IMR-90 (cell line): ENCODE data around the gene HOXD3. TPM values are rescaled to one million over a fixed set of nuclear protein-coding genes. Genes with fewer than 3 reads are reported as not detected.

Experiments
- ATAC-seq: fragments of 200-7000 bp; cut with Tn5 transposase; 2 replicates; pipeline ENCODE4 v1.9.1; 2020; ENCODE audit warnings: low read depth, mild to moderate bottlenecking, moderate library complexity
- BruUV-seq: library from RNA; stranded (reverse); fragments of 400-500 nt; replicated peaks from 2 replicates; lab custom pipeline; 2021; lab: Mats Ljungman, UMichigan
- CTCF ChIA-PET: fragments of 300-600 bp; formaldehyde crosslinking; extraction: SDS; loops from one replicate; lab custom pipeline; 2021; ENCODE audit warnings: antibody characterized with exemption; lab: Yijun Ruan, JAX
- POLR2A ChIA-PET: fragments of 300-600 bp; sonication (Branson Sonifier 250); formaldehyde crosslinking; loops from one replicate; lab custom pipeline; 2022; ENCODE audit warnings: antibody characterized with exemption; ENCODE audit not compliant: unreplicated experiment; lab: Charles Lee
- DNase-seq: peaks from one replicate; pipeline ENCODE4 v3.0.0; 2013
- H2AFZ ChIP-seq: replicated peaks from 2 replicates; pipeline ENCODE3; 2013; ENCODE audit warnings: low read length, mild to moderate bottlenecking; ENCODE audit not compliant: poor library complexity
- H2AK5ac ChIP-seq: 2 replicates; pipeline ENCODE4 v1.6.1; 2013; ENCODE audit warnings: low read depth, low read length, inconsistent platforms
- H2AK9ac ChIP-seq: replicated peaks from 2 replicates; pipeline ENCODE3; 2013; ENCODE audit warnings: mild to moderate bottlenecking, low read depth, low read length, moderate library complexity; ENCODE audit not compliant: poor library complexity
- H2BK120ac ChIP-seq: 2 replicates; pipeline ENCODE4 v1.6.1; 2013; ENCODE audit warnings: low read depth, low read length, inconsistent platforms
- H2BK15ac ChIP-seq: 3 replicates; pipeline ENCODE4 v1.6.1; 2013; ENCODE audit warnings: low read depth, low read length, inconsistent platforms
- H2BK20ac ChIP-seq: 2 replicates; pipeline ENCODE4 v1.6.1; 2013; ENCODE audit warnings: low read depth, mild to moderate bottlenecking, inconsistent platforms, low read length, moderate library complexity
- H2BK5ac ChIP-seq: 2 replicates; pipeline ENCODE4 v1.6.1; 2013; ENCODE audit warnings: mild to moderate bottlenecking, low read depth, low read length, inconsistent platforms; ENCODE audit not compliant: poor library complexity, severe bottlenecking
- H3K14ac ChIP-seq: replicated peaks from 2 replicates; pipeline ENCODE4 v1.6.1; 2013; ENCODE audit warnings: low read depth, low read length, inconsistent platforms
- H3K18ac ChIP-seq: 2 replicates; pipeline ENCODE4 v1.6.1; 2013; ENCODE audit warnings: low read depth, low read length, control low read depth
- H3K23ac ChIP-seq: 2 replicates; pipeline ENCODE4 v1.6.1; 2013; ENCODE audit warnings: low read depth, low read length, inconsistent platforms
- H3K27ac ChIP-seq: 2 replicates; pipeline ENCODE4 v1.5.1; 2013; ENCODE audit warnings: mild to moderate bottlenecking, control low read depth, low read length; ENCODE audit not compliant: insufficient read depth
- H3K27me3 ChIP-seq: 2 replicates; pipeline ENCODE4 v1.6.1; 2013; ENCODE audit warnings: low read length; ENCODE audit not compliant: control insufficient read depth, insufficient read depth
- H3K36me3 ChIP-seq: 2 replicates; pipeline ENCODE4 v1.6.1; 2013; ENCODE audit warnings: low read length, mixed read lengths; ENCODE audit not compliant: control insufficient read depth, insufficient read depth
- H3K4ac ChIP-seq: 2 replicates; pipeline ENCODE4 v1.6.1; 2013; ENCODE audit warnings: low read depth, low read length, inconsistent platforms
- H3K4me1 ChIP-seq: 2 replicates; pipeline ENCODE4 v1.6.1; 2013; ENCODE audit warnings: low read length, mixed read lengths; ENCODE audit not compliant: control insufficient read depth, insufficient read depth
- H3K4me2 ChIP-seq: 2 replicates; pipeline ENCODE4 v1.6.1; 2013; ENCODE audit warnings: low read depth, mild to moderate bottlenecking, control low read depth, low read length, moderate library complexity
- H3K4me3 ChIP-seq: 2 replicates; pipeline ENCODE4 v1.5.1; 2013; ENCODE audit warnings: low read depth, mild to moderate bottlenecking, control low read depth, low read length, moderate library complexity; ENCODE audit not compliant: insufficient read depth
- H3K56ac ChIP-seq: 2 replicates; pipeline ENCODE4 v1.6.1; 2013; ENCODE audit warnings: low read length, inconsistent platforms; ENCODE audit not compliant: insufficient read depth; ENCODE audit errors: extremely low read depth
- H3K79me1 ChIP-seq, 2 experiments: 2 replicates each; pipeline ENCODE4 v1.6.1; 2013; ENCODE audit warnings: low read length in 2 of 2, inconsistent platforms in 1 of 2, low read depth in 1 of 2
- H3K9ac ChIP-seq: 2 replicates; pipeline ENCODE4 v1.6.1; 2013; ENCODE audit warnings: low read depth, low read length, control low read depth
- H3K9me1 ChIP-seq: 2 replicates; pipeline ENCODE4 v1.6.1; 2013; ENCODE audit warnings: low read length, inconsistent platforms; ENCODE audit not compliant: insufficient read depth
- H3K9me3 ChIP-seq: 2 replicates; pipeline ENCODE4 v1.6.1; 2013; ENCODE audit warnings: low read length; ENCODE audit not compliant: control insufficient read depth, insufficient read depth
- H4K20me1 ChIP-seq: 2 replicates; pipeline ENCODE4 v1.6.1; 2013; ENCODE audit warnings: low read length, inconsistent platforms; ENCODE audit not compliant: insufficient read depth
- H4K5ac ChIP-seq: 2 replicates; pipeline ENCODE4 v1.6.1; 2013; ENCODE audit warnings: mild to moderate bottlenecking, low read depth, low read length, control low read depth
- H4K8ac ChIP-seq, 2 experiments: 2 replicates each; pipeline ENCODE4 v1.6.1; 2013; ENCODE audit warnings: low read depth in 2 of 2, low read length in 2 of 2, control low read depth in 1 of 2, inconsistent platforms in 1 of 2
- H4K91ac ChIP-seq: 2 replicates; pipeline ENCODE4 v1.6.1; 2013; ENCODE audit warnings: low read depth, low read length, inconsistent platforms; ENCODE audit not compliant: insufficient read depth
- BHLHE40 ChIP-seq: fragments of 150-350 bp; IDR thresholded peaks from 2 replicates; pipeline ENCODE4 v1.6.1; 2016; ENCODE audit warnings: mild to moderate bottlenecking, low read depth, low read length
- CEBPB ChIP-seq: IDR thresholded peaks from 2 replicates; pipeline ENCODE4 v1.6.1; 2012; ENCODE audit warnings: low read depth, low read length, improper control_type of control experiment
- CHD1 ChIP-seq: IDR thresholded peaks from 2 replicates; pipeline ENCODE4 v1.6.1; 2012; ENCODE audit warnings: low read depth, low read length, improper control_type of control experiment
- ELK1 ChIP-seq: fragments of 150-350 bp; IDR thresholded peaks from 2 replicates; pipeline ENCODE4 v1.6.1; 2016; ENCODE audit warnings: low read depth, mild to moderate bottlenecking, low read length, moderate library complexity, borderline replicate concordance
- FOS ChIP-seq: fragments of 150-350 bp; IDR thresholded peaks from 2 replicates; pipeline ENCODE4 v1.6.1; 2016; ENCODE audit warnings: low read depth, low read length
- MAFK ChIP-seq: IDR thresholded peaks from 2 replicates; pipeline ENCODE4 v1.6.1; 2012; ENCODE audit warnings: low read depth, low read length, improper control_type of control experiment
- MAZ ChIP-seq: IDR thresholded peaks from 2 replicates; pipeline ENCODE4 v1.6.1; 2012; ENCODE audit warnings: low read depth, mild to moderate bottlenecking, low read length, improper control_type of control experiment, moderate library complexity, borderline replicate concordance
- MXI1 ChIP-seq: IDR thresholded peaks from 2 replicates; pipeline ENCODE4 v1.6.1; 2012; ENCODE audit warnings: low read depth, mild to moderate bottlenecking, low read length, moderate library complexity, borderline replicate concordance
- NFE2L2 ChIP-seq: fragments of 150-350 bp; IDR thresholded peaks from 2 replicates; pipeline ENCODE4 v1.6.1; 2016; ENCODE audit warnings: low read depth, mild to moderate bottlenecking, low read length
- POLR2A ChIP-seq: IDR thresholded peaks from 2 replicates; pipeline ENCODE4 v1.6.1; 2012; ENCODE audit warnings: mild to moderate bottlenecking, low read depth, low read length
- RAD21 ChIP-seq: IDR thresholded peaks from 2 replicates; pipeline ENCODE4 v1.6.1; 2012; ENCODE audit warnings: low read length, improper control_type of control experiment
- RCOR1 ChIP-seq: IDR thresholded peaks from 2 replicates; pipeline ENCODE4 v1.6.1; 2012; ENCODE audit warnings: mild to moderate bottlenecking, low read length, improper control_type of control experiment; ENCODE audit not compliant: insufficient replicate concordance
- RFX5 ChIP-seq: IDR thresholded peaks from 2 replicates; pipeline ENCODE4 v1.8.0; 2012; ENCODE audit warnings: low read depth, mild to moderate bottlenecking, low read length, moderate library complexity
- SMC3 ChIP-seq: fragments of 150-350 bp; IDR thresholded peaks from 2 replicates; pipeline ENCODE4 v1.6.1; 2016; ENCODE audit warnings: low read depth, mild to moderate bottlenecking, antibody characterized with exemption, low read length, moderate library complexity
- WGBS, 2 experiments: methylation state at CpG; one replicate each; pipeline versions ENCODE4 v1.1.5 to v1.1.7; 2013; ENCODE audit warnings: missing lambda C conversion rate in 2 of 2; ENCODE audit not compliant: insufficient read length in 1 of 2; ENCODE audit errors: extremely low coverage in 2 of 2; 5-methylcytosine and 5-hydroxymethylcytosine counted together
- dilution Hi-C: fragments of 300-500 bp; cut with HindIII; formaldehyde crosslinking; loops from one replicate; pipeline ENCODE4 v1.14.3; 2018; ENCODE audit warnings: low sequenced_read_pairs; ENCODE audit not compliant: unreplicated experiment
- in situ Hi-C: fragments of 300-500 bp; cut with MboI; formaldehyde crosslinking; loops from 3 replicates; pipeline ENCODE4 v1.14.3; 2019; ENCODE audit warnings: low sequenced_read_pairs, inconsistent platforms, mixed read lengths
- intact Hi-C: fragments of 100-400 bp; cut with micrococcal nuclease; formaldehyde crosslinking; loops from 2 replicates; pipeline ENCODE4 v1.10.0; 2022
- polyA plus RNA-seq, 3 experiments: library from polyadenylated mRNA; depleted of rRNA; stranded (reverse); fragments of >200 nt; gene quantifications; 2 replicates each; pipeline ENCODE4 v1.2.3, GENCODE V29; 2012; ENCODE audit warnings: low replicate concordance in 1 of 3
- total RNA-seq: library from RNA; depleted of rRNA; stranded (reverse); fragments of >200 nt; gene quantifications from 2 replicates; pipeline ENCODE4 v1.2.3, GENCODE V29; 2012
- TF ChIP-seq, protein P1 (sequence below): conservative IDR thresholded peaks from 2 replicates; pipeline ENCODE4 v1.5.1; 2012; ENCODE audit warnings: mild to moderate bottlenecking, low read depth, low read length, improper control_type of control experiment
- TF ChIP-seq, protein P2 (sequence below): fragments of 150-350 bp; IDR thresholded peaks from 2 replicates; pipeline ENCODE4 v1.6.1; 2017; ENCODE audit warnings: mild to moderate bottlenecking, antibody characterized with exemption, low read length, low read depth

The HOXD3 gene
- total and polyA plus RNA-seq, 2 of the 4 experiments (the other 2 are of a cell fraction): not detected

- DNase-seq: no peak
- intact Hi-C loops: no loop called here
- Histone ChIP-seq H4K8ac (no peak overlapping the region), H3K9me3 (0 out of 2 replicates have a peak, but pooled peaks cover 2% of the 10 kb centered on the region), H3K9ac (no peak overlapping the region), H4K20me1 (no peaks in the 10 kb centered on the region), H3K4me2 (no peak overlapping the region), H3K56ac (no peak overlapping the region), H4K91ac (no peak overlapping the region), H3K79me1 (no peaks in the 10 kb centered on the region), H2AFZ (peak overlapping the region; percentile 39), H3K23ac (no peak overlapping the region), H3K14ac (no peak overlapping the region), H2BK15ac (no peak overlapping the region), H2BK120ac (no peak overlapping the region), H3K27ac (no peak overlapping the region), H3K9me1 (no peaks in the 10 kb centered on the region), H3K4me1 (no peaks in the 10 kb centered on the region), H3K27me3 (peaks cover 70% of the 10 kb centered on the region), H3K4ac (no peak overlapping the region), H3K4me3 (no peak overlapping the region), H2AK9ac (no peak overlapping the region), H4K5ac (no peak overlapping the region), H3K18ac (no peak overlapping the region), H2BK20ac (no peak overlapping the region), H2AK5ac (no peak overlapping the region), H2BK5ac (no peak overlapping the region), H3K36me3 (no peaks in the 10 kb centered on the region)
- ChIA-PET POLR2A (no interaction called here), CTCF (no interaction called here)
- no peak for ATAC-seq
- TF ChIP-seq RFX5: no peak
- TF ChIP-seq RCOR1: no peak
- no peak for TF ChIP-seq NFE2L2
- no peak for TF ChIP-seq FOS
- no peak for TF ChIP-seq ELK1
- no peak for TF ChIP-seq CEBPB
- no peak for TF ChIP-seq SMC3
- no peak for TF ChIP-seq MXI1
- TF ChIP-seq CHD1: no peak
- TF ChIP-seq, protein P1, sequence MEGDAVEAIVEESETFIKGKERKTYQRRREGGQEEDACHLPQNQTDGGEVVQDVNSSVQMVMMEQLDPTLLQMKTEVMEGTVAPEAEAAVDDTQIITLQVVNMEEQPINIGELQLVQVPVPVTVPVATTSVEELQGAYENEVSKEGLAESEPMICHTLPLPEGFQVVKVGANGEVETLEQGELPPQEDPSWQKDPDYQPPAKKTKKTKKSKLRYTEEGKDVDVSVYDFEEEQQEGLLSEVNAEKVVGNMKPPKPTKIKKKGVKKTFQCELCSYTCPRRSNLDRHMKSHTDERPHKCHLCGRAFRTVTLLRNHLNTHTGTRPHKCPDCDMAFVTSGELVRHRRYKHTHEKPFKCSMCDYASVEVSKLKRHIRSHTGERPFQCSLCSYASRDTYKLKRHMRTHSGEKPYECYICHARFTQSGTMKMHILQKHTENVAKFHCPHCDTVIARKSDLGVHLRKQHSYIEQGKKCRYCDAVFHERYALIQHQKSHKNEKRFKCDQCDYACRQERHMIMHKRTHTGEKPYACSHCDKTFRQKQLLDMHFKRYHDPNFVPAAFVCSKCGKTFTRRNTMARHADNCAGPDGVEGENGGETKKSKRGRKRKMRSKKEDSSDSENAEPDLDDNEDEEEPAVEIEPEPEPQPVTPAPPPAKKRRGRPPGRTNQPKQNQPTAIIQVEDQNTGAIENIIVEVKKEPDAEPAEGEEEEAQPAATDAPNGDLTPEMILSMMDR: no peak
- no peak for TF ChIP-seq BHLHE40
- no peak for TF ChIP-seq RAD21
- no peak for TF ChIP-seq MAZ
- TF ChIP-seq MAFK: no peak
- no peak for TF ChIP-seq POLR2A
- TF ChIP-seq, protein P2, sequence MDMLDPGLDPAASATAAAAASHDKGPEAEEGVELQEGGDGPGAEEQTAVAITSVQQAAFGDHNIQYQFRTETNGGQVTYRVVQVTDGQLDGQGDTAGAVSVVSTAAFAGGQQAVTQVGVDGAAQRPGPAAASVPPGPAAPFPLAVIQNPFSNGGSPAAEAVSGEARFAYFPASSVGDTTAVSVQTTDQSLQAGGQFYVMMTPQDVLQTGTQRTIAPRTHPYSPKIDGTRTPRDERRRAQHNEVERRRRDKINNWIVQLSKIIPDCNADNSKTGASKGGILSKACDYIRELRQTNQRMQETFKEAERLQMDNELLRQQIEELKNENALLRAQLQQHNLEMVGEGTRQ: no peak
- in situ Hi-C loops: no loop called here
- 1% methylated on average over 28 of the region's 68 CpGs; no CpG with 5 or more reads in 1 of the 2 experiments for WGBS, 2 experiments
- dilution Hi-C loops: no loop called here
- BruUV-seq: no TSS peak
These were observed 21.1 kb downstream of the HOXD3 start for GRCh38 chr2:176178038-176178756.
